HEK293 (cell line): ENCODE results near the gene ICE2.

Experiments used
- EGR2 ChIP-seq: fragments of 450-650 bp; formaldehyde crosslinking; IDR thresholded peaks from 2 replicates; pipeline ENCODE4 v1.5.1; 2016; ENCODE audit warnings: low read depth, missing biosample characterization, missing genetic modification characterization
- GLI4 ChIP-seq: fragments of 450-650 bp; formaldehyde crosslinking; IDR thresholded peaks from 2 replicates; pipeline ENCODE4 v1.5.1; 2016; ENCODE audit warnings: missing biosample characterization, missing genetic modification characterization
- GLIS2 ChIP-seq: fragments of 450-650 bp; formaldehyde crosslinking; IDR thresholded peaks from 2 replicates; pipeline ENCODE4 v1.5.1; 2016; ENCODE audit warnings: missing biosample characterization, missing genetic modification characterization
- KLF8 ChIP-seq: fragments of 450-650 bp; formaldehyde crosslinking; IDR thresholded peaks from 2 replicates; pipeline ENCODE4 v1.5.1; 2016; ENCODE audit warnings: missing biosample characterization, missing genetic modification characterization
- SP7 ChIP-seq: fragments of 450-650 bp; formaldehyde crosslinking; IDR thresholded peaks from 2 replicates; pipeline ENCODE4 v1.5.1; 2016; ENCODE audit warnings: missing biosample characterization, missing genetic modification characterization
- TRIM28 ChIP-seq: IDR thresholded peaks from 2 replicates; pipeline ENCODE4 v1.6.1; 2011; ENCODE audit warnings: low read length, control low read depth, borderline replicate concordance
- ZBTB1 ChIP-seq: fragments of 450-650 bp; formaldehyde crosslinking; IDR thresholded peaks from 2 replicates; pipeline ENCODE4 v1.5.1; 2016; ENCODE audit warnings: missing biosample characterization, missing genetic modification characterization
- ZBTB6 ChIP-seq: fragments of 450-650 bp; formaldehyde crosslinking; IDR thresholded peaks from 2 replicates; pipeline ENCODE4 v1.5.1; 2017; ENCODE audit warnings: missing biosample characterization, missing genetic modification characterization
- ZFHX2 ChIP-seq: fragments of 450-650 bp; formaldehyde crosslinking; conservative IDR thresholded peaks from 2 replicates; pipeline ENCODE4 v1.5.1; 2016; ENCODE audit warnings: missing biosample characterization, missing genetic modification characterization
- ZNF112 ChIP-seq: fragments of 450-650 bp; formaldehyde crosslinking; IDR thresholded peaks from 2 replicates; pipeline ENCODE4 v1.5.0; 2017; ENCODE audit warnings: missing biosample characterization, missing genetic modification characterization
- ZNF148 ChIP-seq: fragments of 450-650 bp; formaldehyde crosslinking; IDR thresholded peaks from 2 replicates; pipeline ENCODE4 v1.5.0; 2017; ENCODE audit warnings: missing biosample characterization, missing genetic modification characterization, borderline replicate concordance
- ZNF174 ChIP-seq: fragments of 450-650 bp; formaldehyde crosslinking; IDR thresholded peaks from 2 replicates; pipeline ENCODE4 v1.5.0; 2017; ENCODE audit warnings: missing biosample characterization, mild to moderate bottlenecking, missing genetic modification characterization
- ZNF2 ChIP-seq: fragments of 450-650 bp; formaldehyde crosslinking; IDR thresholded peaks from 2 replicates; pipeline ENCODE4 v1.5.1; 2016; ENCODE audit warnings: missing biosample characterization, missing genetic modification characterization
- ZNF24 ChIP-seq: fragments of 450-650 bp; formaldehyde crosslinking; IDR thresholded peaks from 2 replicates; pipeline ENCODE4 v1.5.1; 2016; ENCODE audit warnings: missing biosample characterization, missing genetic modification characterization
- ZNF26 ChIP-seq: fragments of 450-650 bp; formaldehyde crosslinking; IDR thresholded peaks from 2 replicates; pipeline ENCODE4 v1.5.1; 2016; ENCODE audit warnings: missing biosample characterization, missing genetic modification characterization
- ZNF335 ChIP-seq: fragments of 450-650 bp; formaldehyde crosslinking; conservative IDR thresholded peaks from 2 replicates; pipeline ENCODE4 v1.5.1; 2016; ENCODE audit warnings: missing biosample characterization, missing genetic modification characterization
- ZNF366 ChIP-seq: fragments of 450-650 bp; formaldehyde crosslinking; conservative IDR thresholded peaks from 2 replicates; pipeline ENCODE4 v1.5.1; 2016; ENCODE audit warnings: missing biosample characterization, missing genetic modification characterization
- ZNF423 ChIP-seq: fragments of 450-650 bp; formaldehyde crosslinking; IDR thresholded peaks from 2 replicates; pipeline ENCODE4 v1.5.1; 2016; ENCODE audit warnings: missing biosample characterization, missing genetic modification characterization
- ZNF600 ChIP-seq: fragments of 450-650 bp; formaldehyde crosslinking; IDR thresholded peaks from 2 replicates; pipeline ENCODE4 v1.5.1; 2016; ENCODE audit warnings: missing biosample characterization, missing genetic modification characterization
- ZSCAN16 ChIP-seq: fragments of 450-650 bp; formaldehyde crosslinking; IDR thresholded peaks from 2 replicates; pipeline ENCODE4 v1.5.1; 2016; ENCODE audit warnings: missing biosample characterization, missing genetic modification characterization
- ZSCAN5A ChIP-seq: fragments of 450-650 bp; formaldehyde crosslinking; IDR thresholded peaks from 2 replicates; pipeline ENCODE4 v1.5.1; 2016; ENCODE audit warnings: missing biosample characterization, missing genetic modification characterization
- TF ChIP-seq, protein P1 (sequence below): fragments of 450-650 bp; formaldehyde crosslinking; IDR thresholded peaks from 2 replicates; pipeline ENCODE4 v1.5.1; 2017; ENCODE audit warnings: missing biosample characterization, missing genetic modification characterization
- TF ChIP-seq, protein P2 (sequence below): fragments of 450-650 bp; formaldehyde crosslinking; IDR thresholded peaks from 2 replicates; pipeline ENCODE4; 2016; ENCODE audit warnings: missing biosample characterization, missing genetic modification characterization
- TF ChIP-seq, protein P3 (sequence below): fragments of 450-650 bp; formaldehyde crosslinking; IDR thresholded peaks from 2 replicates; pipeline ENCODE4 v1.5.1; 2016; ENCODE audit warnings: missing biosample characterization, missing genetic modification characterization

ICE2 gene

GRCh38 chr15:60478566-60479360 is at the start of gene ICE2 (continued):
- TF ChIP-seq ZSCAN5A (peak; percentile 36; the same call in 1 of the 2 replicates), ZNF335 (tag by site-specific recombination) (peak; percentile 81), ZNF366 (tag by site-specific recombination) (peak; percentile 62; the same call in 1 of the 2 replicates), ZNF24 (peak; percentile 24; the same call in 1 of the 2 replicates), ZNF112 (tag by site-specific recombination) (no peak), SP7 (tag by site-specific recombination) (peak; percentile 82), KLF8 (tag by site-specific recombination) (peak; percentile 88), ZFHX2 (tag by site-specific recombination) (peak; percentile 93), EGR2 (tag by site-specific recombination) (peak; percentile 89), GLI4 (tag by site-specific recombination) (0 out of 2 replicates have a peak, but pooled peaks have one; percentile 13), ZSCAN16 (tag by site-specific recombination) (no peak), ZNF2 (peak; percentile 82), ZNF600 (tag by site-specific recombination) (peak; percentile 78), ZNF174 (tag by site-specific recombination) (no peak), ZBTB1 (tag by site-specific recombination) (no peak), TRIM28 (no peak), GLIS2 (peak; percentile 12; the same call in 1 of the 2 replicates), ZNF148 (no peak), ZBTB6 (no peak), ZNF26 (tag by site-specific recombination) (no peak), ZNF423 (tag by site-specific recombination) (no peak)
- TF ChIP-seq, protein P1, sequence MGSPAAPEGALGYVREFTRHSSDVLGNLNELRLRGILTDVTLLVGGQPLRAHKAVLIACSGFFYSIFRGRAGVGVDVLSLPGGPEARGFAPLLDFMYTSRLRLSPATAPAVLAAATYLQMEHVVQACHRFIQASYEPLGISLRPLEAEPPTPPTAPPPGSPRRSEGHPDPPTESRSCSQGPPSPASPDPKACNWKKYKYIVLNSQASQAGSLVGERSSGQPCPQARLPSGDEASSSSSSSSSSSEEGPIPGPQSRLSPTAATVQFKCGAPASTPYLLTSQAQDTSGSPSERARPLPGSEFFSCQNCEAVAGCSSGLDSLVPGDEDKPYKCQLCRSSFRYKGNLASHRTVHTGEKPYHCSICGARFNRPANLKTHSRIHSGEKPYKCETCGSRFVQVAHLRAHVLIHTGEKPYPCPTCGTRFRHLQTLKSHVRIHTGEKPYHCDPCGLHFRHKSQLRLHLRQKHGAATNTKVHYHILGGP (tag by site-specific recombination), result peak; percentile 99
- TF ChIP-seq, protein P2, sequence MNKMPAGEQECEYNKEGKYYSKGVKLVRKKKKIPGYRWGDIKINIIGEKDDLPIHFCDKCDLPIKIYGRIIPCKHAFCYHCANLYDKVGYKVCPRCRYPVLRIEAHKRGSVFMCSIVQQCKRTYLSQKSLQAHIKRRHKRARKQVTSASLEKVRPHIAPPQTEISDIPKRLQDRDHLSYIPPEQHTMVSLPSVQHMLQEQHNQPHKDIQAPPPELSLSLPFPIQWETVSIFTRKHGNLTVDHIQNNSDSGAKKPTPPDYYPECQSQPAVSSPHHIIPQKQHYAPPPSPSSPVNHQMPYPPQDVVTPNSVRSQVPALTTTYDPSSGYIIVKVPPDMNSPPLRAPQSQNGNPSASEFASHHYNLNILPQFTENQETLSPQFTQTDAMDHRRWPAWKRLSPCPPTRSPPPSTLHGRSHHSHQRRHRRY (tag by site-specific recombination), result no peak
- TF ChIP-seq, protein P3, sequence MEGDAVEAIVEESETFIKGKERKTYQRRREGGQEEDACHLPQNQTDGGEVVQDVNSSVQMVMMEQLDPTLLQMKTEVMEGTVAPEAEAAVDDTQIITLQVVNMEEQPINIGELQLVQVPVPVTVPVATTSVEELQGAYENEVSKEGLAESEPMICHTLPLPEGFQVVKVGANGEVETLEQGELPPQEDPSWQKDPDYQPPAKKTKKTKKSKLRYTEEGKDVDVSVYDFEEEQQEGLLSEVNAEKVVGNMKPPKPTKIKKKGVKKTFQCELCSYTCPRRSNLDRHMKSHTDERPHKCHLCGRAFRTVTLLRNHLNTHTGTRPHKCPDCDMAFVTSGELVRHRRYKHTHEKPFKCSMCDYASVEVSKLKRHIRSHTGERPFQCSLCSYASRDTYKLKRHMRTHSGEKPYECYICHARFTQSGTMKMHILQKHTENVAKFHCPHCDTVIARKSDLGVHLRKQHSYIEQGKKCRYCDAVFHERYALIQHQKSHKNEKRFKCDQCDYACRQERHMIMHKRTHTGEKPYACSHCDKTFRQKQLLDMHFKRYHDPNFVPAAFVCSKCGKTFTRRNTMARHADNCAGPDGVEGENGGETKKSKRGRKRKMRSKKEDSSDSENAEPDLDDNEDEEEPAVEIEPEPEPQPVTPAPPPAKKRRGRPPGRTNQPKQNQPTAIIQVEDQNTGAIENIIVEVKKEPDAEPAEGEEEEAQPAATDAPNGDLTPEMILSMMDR, result peak; percentile 78
